Right atrium auricular region (tissue), 2 donors: ENCODE measurements around the gene CCM2L. TPM values are rescaled to one million over a fixed set of nuclear protein-coding genes. Genes with fewer than 3 reads are reported as not detected.

Experiments used
- DNase-seq: peaks from one replicate; pipeline ENCODE4 v3.0.0-alpha.2; 2019; ENCODE audit warnings: low spot score
- H3K27ac ChIP-seq, 2 donors: fragments of 200-600 bp; sonication (generic); 1 replicate in 1 of 2; 2 replicates in 1 of 2; pipeline ENCODE4 v1.5.1; 2016 to 2019
- H3K27me3 ChIP-seq, 2 donors: fragments of 200-600 bp; sonication (generic); one replicate each; pipeline versions ENCODE4 v1.5.1 to v1.6.0; 2017 to 2019
- H3K36me3 ChIP-seq: fragments of 200-600 bp; sonication (generic); one replicate; pipeline ENCODE4 v1.5.1; 2016
- H3K4me1 ChIP-seq, 2 donors: fragments of 200-600 bp; sonication (generic); one replicate each; pipeline versions ENCODE4 v1.5.1 to v1.6.0; 2017 to 2019
- H3K4me3 ChIP-seq, 2 donors: fragments of 200-600 bp; sonication (generic); 1 replicate in 1 of 2; 2 replicates in 1 of 2; pipeline ENCODE4 v1.5.1; 2017 to 2019; ENCODE audit warnings: mild to moderate bottlenecking in 1 of 2, moderate library complexity in 1 of 2
- H3K9me3 ChIP-seq, 2 donors: fragments of 200-600 bp; sonication (generic); one replicate each; pipeline ENCODE4 v1.5.1; 2019
- CTCF ChIP-seq, 2 donors: fragments of 200-600 bp; sonication (generic); IDR thresholded peaks; one replicate each; pipeline ENCODE4 v1.5.1; 2019; ENCODE audit warnings: antibody characterized with exemption in 2 of 2
- total RNA-seq, 2 donors: library from RNA; depleted of rRNA; stranded (reverse); fragments of >200 nt; gene quantifications; one replicate each; pipeline ENCODE4 v1.1.0, GENCODE V29; 2016

Gene CCM2L
- total RNA-seq, 2 donors from 2014 or later: 6.0 to 8.1 TPM

GRCh38 chr20:32071395-32072167, 61.3 kb downstream of the CCM2L start:
- Histone ChIP-seq H3K4me3 (no peak overlapping the region), H3K9me3 (no peaks in the 10 kb centered on the region), H3K4me1 (no peaks in the 10 kb centered on the region), H3K27ac (no peak overlapping the region), H3K27me3 (no peaks in the 10 kb centered on the region), H3K36me3 (no peaks in the 10 kb centered on the region)
- no peak for TF ChIP-seq CTCF (IDR thresholded peaks at IDR 0.05)
- DNase-seq: no peak

- H3K27ac ChIP-seq: no peak overlapping the region
- TF ChIP-seq CTCF (IDR thresholded peaks at IDR 0.05): no peak
- no peak for DNase-seq
- no peaks in the 10 kb centered on the region for H3K4me1 ChIP-seq
- no peaks in the 10 kb centered on the region for H3K9me3 ChIP-seq
- no peaks in the 10 kb centered on the region for H3K36me3 ChIP-seq
- H3K4me3 ChIP-seq: no peak overlapping the region
- no peaks in the 10 kb centered on the region for H3K27me3 ChIP-seq
These were observed 62.0 kb downstream of the CCM2L start for GRCh38 chr20:32072168-32072750.

- TF ChIP-seq CTCF (IDR thresholded peaks at IDR 0.05): no peak
- Histone ChIP-seq H3K27me3 (no peaks in the 10 kb centered on the region), H3K4me1 (no peaks in the 10 kb centered on the region), H3K36me3 (no peaks in the 10 kb centered on the region), H3K27ac (no peak overlapping the region), H3K4me3 (no peak overlapping the region), H3K9me3 (no peaks in the 10 kb centered on the region)
- no peak for DNase-seq
These were observed 65.3 kb downstream of the CCM2L start for GRCh38 chr20:32075534-32075933.

- H3K27me3 ChIP-seq: no peaks in the 10 kb centered on the region
- H3K36me3 ChIP-seq: no peaks in the 10 kb centered on the region
- no peaks in the 10 kb centered on the region for H3K9me3 ChIP-seq
These were observed 67.0 kb downstream of the CCM2L start for GRCh38 chr20:32077190-32077589.

GRCh38 chr20:32078322-32078721, 68.1 kb downstream of the CCM2L start:
- H3K4me1 ChIP-seq: no peaks in the 10 kb centered on the region
- no peaks in the 10 kb centered on the region for H3K36me3 ChIP-seq
- H3K9me3 ChIP-seq: no peaks in the 10 kb centered on the region
- no peak overlapping the region for H3K4me3 ChIP-seq
- H3K27me3 ChIP-seq: no peaks in the 10 kb centered on the region
- H3K27ac ChIP-seq: no peak overlapping the region
- no peak for DNase-seq
- TF ChIP-seq CTCF (IDR thresholded peaks at IDR 0.05): no peak

More at GRCh38 chr20:32077190-32077589, 67.0 kb downstream of the CCM2L start:
- TF ChIP-seq CTCF (IDR thresholded peaks at IDR 0.05): no peak
- H3K4me3 ChIP-seq: no peak overlapping the region
- DNase-seq: no peak
- H3K4me1 ChIP-seq: no peaks in the 10 kb centered on the region
- no peak overlapping the region for H3K27ac ChIP-seq
